GM12878 (cell line): ENCODE data around the gene TMPRSS9. TPM values are rescaled to one million over a fixed set of nuclear protein-coding genes. Genes with fewer than 3 reads are reported as not detected.

Experiments
- BRCA1 ChIP-seq: IDR thresholded peaks from 2 replicates; pipeline ENCODE4 v1.6.1; 2011; ENCODE audit warnings: low read depth, low read length, improper control_type of control experiment
- CBX5 ChIP-seq: sonication (generic); IDR thresholded peaks from 2 replicates; pipeline ENCODE4 v1.6.1; 2016; ENCODE audit warnings: low read depth, moderate library complexity, mild to moderate bottlenecking, inconsistent platforms
- DPF2 ChIP-seq: fragments of 450-650 bp; IDR thresholded peaks from 2 replicates; pipeline ENCODE4 v1.6.1; 2017; ENCODE audit warnings: mild to moderate bottlenecking
- MLLT1 ChIP-seq: fragments of 450-650 bp; IDR thresholded peaks from 2 replicates; pipeline ENCODE4 v1.6.1; 2016; ENCODE audit warnings: mild to moderate bottlenecking
- PAX8 ChIP-seq: fragments of 450-650 bp; IDR thresholded peaks from 2 replicates; pipeline ENCODE4 v1.6.1; 2017; ENCODE audit warnings: mild to moderate bottlenecking, moderate library complexity
- POLR2A ChIP-seq: IDR thresholded peaks from 2 replicates; pipeline ENCODE4 v1.6.1; 2011; ENCODE audit warnings: low read depth, mild to moderate bottlenecking, low read length
- RELB ChIP-seq: fragments of 450-650 bp; IDR thresholded peaks from 2 replicates; pipeline ENCODE4 v1.6.1; 2017; ENCODE audit warnings: low read depth, mild to moderate bottlenecking, moderate library complexity
- RUNX3 ChIP-seq: IDR thresholded peaks from 2 replicates; pipeline ENCODE4 v1.6.1; 2012; ENCODE audit warnings: low read length, inconsistent platforms
- SMARCA5 ChIP-seq: fragments of 450-650 bp; IDR thresholded peaks from 2 replicates; pipeline ENCODE4 v1.6.1; 2017; ENCODE audit warnings: mild to moderate bottlenecking
- SUZ12 ChIP-seq: fragments of 200-600 bp; sonication (generic); IDR thresholded peaks from one replicate; pipeline ENCODE4 v1.6.1; 2018; ENCODE audit warnings: antibody characterized with exemption, mild to moderate bottlenecking; ENCODE audit not compliant: unreplicated experiment
- TBL1XR1 ChIP-seq: IDR thresholded peaks from 2 replicates; pipeline ENCODE4 v1.6.1; 2012; ENCODE audit warnings: low read depth, low read length, improper control_type of control experiment
- ZNF384 ChIP-seq: IDR thresholded peaks from 2 replicates; pipeline ENCODE4 v1.6.1; 2012; ENCODE audit warnings: low read depth, mild to moderate bottlenecking, low read length, improper control_type of control experiment, borderline replicate concordance
- polyA plus RNA-seq, 11 experiments: library from polyadenylated mRNA; depleted of rRNA in 4 of 11; unstranded in 6 of 11; stranded (reverse) in 5 of 11; fragments of >200 nt; fragmentation: Nextera tagmentation in 4 of 11; fragmentation: Illumina TruSeq in 1 of 11; extraction: Ambion mirVana in 4 of 11; extraction: Trizol in 1 of 11; gene quantifications; 1 replicate in 1 of 11; 2 replicates in 10 of 11; pipeline versions ENCODE4 v1.2.1 to v1.2.3, GENCODE V29; 2011 to 2016; ENCODE audit warnings: inconsistent platforms in 2 of 11, missing spikeins in 2 of 11, low read depth in 1 of 11
- total RNA-seq, 4 experiments: library from RNA; depleted of rRNA in 3 of 4; stranded (reverse); fragments of >200 nt in 3 of 4; fragmentation: Illumina TruSeq in 1 of 4; extraction: Trizol in 1 of 4; gene quantifications; 2 replicates each; pipeline versions ENCODE4 v1.2.1 to v1.2.3, GENCODE V29; 2013 to 2021

Gene TMPRSS9
- total and polyA plus RNA-seq, 10 of the 15 experiments (the other 5 are each of a cell fraction or from before 2014, with no cell fraction given) = 0.24 TPM; not detected in 9

GRCh38 chr19:2394054-2394441 is 34.0 kb downstream of the TMPRSS9 start (continued):
- TF ChIP-seq RUNX3 (peak; percentile 86), DPF2 (no peak), RELB (no peak), PAX8 (no peak), BRCA1 (no peak), POLR2A (no peak), ZNF384 (no peak), SUZ12 (no peak), MLLT1 (peak; percentile 14; the same call in 1 of the 2 replicates), CBX5 (no peak), SMARCA5 (peak; percentile 51; the same call in 1 of the 2 replicates), TBL1XR1 (peak; percentile 16; the same call in 1 of the 2 replicates)
